GM21529 (cell line): Measurements from ENCODE around the gene POU4F1.
"Not testable (repeated sequence)": the region's sequence is repeated elsewhere in the genome, so short reads cannot be mapped to it uniquely, and the experiment has no call there.

ENCODE experiments used
- ATAC-seq: cut with Tn5 transposase; IDR thresholded peaks from one replicate; pipeline ENCODE4 v1.9.1; 2021; ENCODE audit not compliant: unreplicated experiment

The POU4F1 gene

GRCh38 chr13:78603240-78603957 lies at the start of gene POU4F1:
POU4F1 (minus strand) TSS chr13:78603552; CDS start chr13:78603326, 226 bp downstream.
- peak; percentile 80 for ATAC-seq

- no peak for ATAC-seq
Observed at GRCh38 chr13:78652651-78653050, 49.3 kb upstream of the POU4F1 start.

- no peak for ATAC-seq
Observed at GRCh38 chr13:78650717-78651083, 47.3 kb upstream of the POU4F1 start.

- ATAC-seq = no peak
Observed at GRCh38 chr13:78649997-78650716, 46.8 kb upstream of the POU4F1 start.

GRCh38 chr13:78647109-78647678 lies 43.8 kb upstream of the POU4F1 start:
- ATAC-seq = not testable (repeated sequence)

- ATAC-seq = peak; percentile 80
Observed at GRCh38 chr13:78638216-78638615, 34.9 kb upstream of the POU4F1 start.

GRCh38 chr13:78636495-78636894 lies 33.1 kb upstream of the POU4F1 start:
- ATAC-seq = no peak

GRCh38 chr13:78632996-78633395 lies 29.6 kb upstream of the POU4F1 start:
- ATAC-seq = no peak

- ATAC-seq = no peak
Observed at GRCh38 chr13:78631077-78631476, 27.7 kb upstream of the POU4F1 start.

- ATAC-seq = no peak
Observed at GRCh38 chr13:78630511-78630910, 27.2 kb upstream of the POU4F1 start.

- no peak for ATAC-seq
Observed at GRCh38 chr13:78625384-78625783, 22.0 kb upstream of the POU4F1 start.

- ATAC-seq = no peak
Observed at GRCh38 chr13:78623132-78623531, 19.8 kb upstream of the POU4F1 start.

GRCh38 chr13:78620936-78621470 lies 17.7 kb upstream of the POU4F1 start:
- ATAC-seq = no peak

- ATAC-seq = no peak
Observed at GRCh38 chr13:78618411-78618810, 15.1 kb upstream of the POU4F1 start.

- no peak for ATAC-seq
Observed at GRCh38 chr13:78611040-78611439, 7.7 kb upstream of the POU4F1 start.

- ATAC-seq = no peak
Observed at GRCh38 chr13:78610381-78610883, 7.1 kb upstream of the POU4F1 start.

GRCh38 chr13:78609464-78610205 lies 6.3 kb upstream of the POU4F1 start:
- ATAC-seq = no peak

- ATAC-seq = no peak
Observed at GRCh38 chr13:78608688-78609463, 5.5 kb upstream of the POU4F1 start.

GRCh38 chr13:78608252-78608687 lies 4.9 kb upstream of the POU4F1 start:
- ATAC-seq = no peak
